OCI-LY3 (cell line): ENCODE measurements around the gene OR5D13.
A peak's percentile ranks its signal among the peaks of the same experiment; 100 is the strongest.

Experiments
- H2AFZ ChIP-seq: fragments of 200-600, 300-600 bp; shearing (Covaris generic); 2 replicates; pipeline ENCODE4 v1.6.0; 2014; ENCODE audit warnings: antibody characterized with exemption, low read depth, low read length
- H3K27ac ChIP-seq: fragments of 200-600, 300-600 bp; sonication (generic); 2 replicates; pipeline ENCODE4 v1.5.1; 2014; ENCODE audit warnings: mild to moderate bottlenecking, low read length, moderate library complexity, mixed read lengths
- H3K27me3 ChIP-seq: fragments of 200-600, 300-600 bp; sonication (generic); 2 replicates; pipeline ENCODE4 v1.6.1; 2014; ENCODE audit warnings: low read depth, low read length, mixed read lengths
- H3K36me3 ChIP-seq: fragments of 200-600, 300-600 bp; sonication (generic); replicated peaks from 2 replicates; pipeline ENCODE3; 2014; ENCODE audit warnings: low read depth, low read length, mixed read lengths
- H3K4me1 ChIP-seq: fragments of 300-600, 200-600 bp; sonication (generic); 2 replicates; pipeline ENCODE4 v1.6.1; 2014; ENCODE audit warnings: low read length, mixed read lengths
- H3K4me2 ChIP-seq: fragments of 200-600, 300-600 bp; sonication (generic); 2 replicates; pipeline ENCODE4 v1.6.1; 2014; ENCODE audit warnings: low read length, mixed read lengths
- H3K4me3 ChIP-seq: fragments of 300-600, 200-600 bp; sonication (generic); 2 replicates; pipeline ENCODE4 v1.5.1; 2014; ENCODE audit warnings: antibody characterized with exemption, mild to moderate bottlenecking, low read length, moderate library complexity
- H3K79me2 ChIP-seq: fragments of 300-600, 200-600 bp; shearing (Covaris generic); 2 replicates; pipeline ENCODE4 v1.6.1; 2014; ENCODE audit warnings: mild to moderate bottlenecking, low read length, mixed read lengths
- H3K9ac ChIP-seq: fragments of 300-600, 200-600 bp; shearing (Covaris generic); 2 replicates; pipeline ENCODE4 v1.6.0; 2014; ENCODE audit warnings: mild to moderate bottlenecking, low read length, moderate library complexity
- H3K9me3 ChIP-seq: fragments of 200-600, 300-600 bp; shearing (Covaris generic); 2 replicates; pipeline ENCODE4 v1.6.1; 2014; ENCODE audit warnings: low read length, mixed read lengths; ENCODE audit not compliant: insufficient read depth
- H4K20me1 ChIP-seq: fragments of 200-600, 300-600 bp; sonication (generic); 2 replicates; pipeline ENCODE4 v1.6.1; 2016; ENCODE audit warnings: low read length, mixed read lengths; ENCODE audit not compliant: insufficient read depth
- CTCF ChIP-seq: fragments of 200-600, 300-600 bp; sonication (generic); IDR thresholded peaks from 2 replicates; pipeline ENCODE4 v1.5.1; 2014; ENCODE audit warnings: antibody characterized with exemption, low read length, low read depth
- EZH2phosphoT487 ChIP-seq: fragments of 200-600 bp; shearing (Covaris generic); IDR thresholded peaks from 2 replicates; pipeline ENCODE4 v1.6.1; 2018; ENCODE audit warnings: antibody characterized with exemption, mixed run types, low read depth

The OR5D13 gene

DNA sequence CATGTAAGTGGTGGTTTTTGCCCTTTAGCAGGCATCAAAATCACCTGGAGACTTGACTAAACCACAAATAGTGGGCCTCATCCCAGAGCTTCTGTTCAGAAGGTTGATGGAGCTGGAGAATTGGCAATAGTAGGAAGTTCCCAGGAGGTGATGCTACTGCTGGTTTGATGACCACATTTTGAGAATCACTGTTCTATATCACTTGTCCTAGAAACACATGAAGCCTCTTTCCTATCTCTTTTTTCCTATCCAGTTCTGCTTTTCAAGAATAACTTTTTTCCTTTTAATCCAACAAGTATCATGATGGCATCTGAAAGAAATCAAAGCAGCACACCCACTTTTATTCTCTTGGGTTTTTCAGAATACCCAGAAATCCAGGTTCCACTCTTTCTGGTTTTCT is at the start of gene OR5D13:
Gene OR5D13 (plus strand): TSS at position 301 of the 400 bp plus-strand sequence. CDS start 0 bp downstream, at position 301.
- no peak within 1 kb of the TSS for H3K9ac ChIP-seq
- no peaks in the 10 kb centered on the region for H3K79me2 ChIP-seq
- no peaks in the 10 kb centered on the region for H3K4me1 ChIP-seq
- H3K4me2 ChIP-seq = no peak within 1 kb of the TSS
- H3K36me3 ChIP-seq = no peaks in the 10 kb centered on the region
- H3K4me3 ChIP-seq = no peak within 1 kb of the TSS
- no peak within 1 kb of the TSS for H3K27ac ChIP-seq
- TF ChIP-seq CTCF (no peak), EZH2phosphoT487 (no peak)
- H3K9me3 ChIP-seq = no peaks in the 10 kb centered on the region
- H3K27me3 ChIP-seq = no peaks in the 10 kb centered on the region
- no peaks in the 10 kb centered on the region for H4K20me1 ChIP-seq
- H2AFZ ChIP-seq = no peak within 1 kb of the TSS

GRCh38 chr11:55726715-55727324 is 46.4 kb upstream of the OR5D13 start:
- Histone ChIP-seq H3K4me3 (no peak overlapping the region), H2AFZ (0 out of 2 replicates have a peak overlapping the region, but pooled peaks have one; percentile 40), H3K27ac (no peak overlapping the region), H3K9ac (no peak overlapping the region), H4K20me1 (no peaks in the 10 kb centered on the region), H3K9me3 (peaks cover 7% of the 10 kb centered on the region; the same call in 1 of the 2 replicates), H3K27me3 (no peaks in the 10 kb centered on the region), H3K4me2 (no peak overlapping the region), H3K4me1 (0 out of 2 replicates have a peak, but pooled peaks cover 5% of the 10 kb centered on the region), H3K79me2 (no peaks in the 10 kb centered on the region), H3K36me3 (peaks cover 12% of the 10 kb centered on the region)
- TF ChIP-seq CTCF (peak; percentile 65), EZH2phosphoT487 (no peak)

DNA sequence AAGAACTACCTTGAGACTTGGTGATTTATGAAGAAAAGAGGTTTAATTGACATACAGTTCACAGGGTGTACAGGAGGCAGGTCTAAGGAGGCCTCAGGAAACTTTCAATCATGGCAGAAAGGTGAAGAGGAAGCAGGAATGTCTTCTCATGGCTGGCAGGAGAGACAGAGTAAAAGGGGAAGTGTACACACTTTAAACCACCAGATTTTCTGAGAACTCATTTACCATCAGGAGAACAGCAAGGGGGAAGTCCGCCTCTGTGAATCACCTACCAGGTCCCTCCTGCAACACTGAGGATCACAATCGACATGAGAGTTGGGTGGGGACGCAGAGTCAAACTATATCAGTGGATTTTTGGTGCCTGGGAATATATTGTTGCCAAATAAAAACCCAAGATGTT is 40.3 kb upstream of the OR5D13 start:
- TF ChIP-seq CTCF (no peak), EZH2phosphoT487 (no peak)
- H3K4me1 ChIP-seq = peaks cover 18% of the 10 kb centered on the region
- no peaks in the 10 kb centered on the region for H3K27me3 ChIP-seq
- H3K4me2 ChIP-seq = peak overlapping the region; percentile 33; the same call in 1 of the 2 replicates
- H3K36me3 ChIP-seq = peaks cover 35% of the 10 kb centered on the region
- H2AFZ ChIP-seq = peak overlapping the region; percentile 70
- H3K27ac ChIP-seq = peak overlapping the region; percentile 69
- peak overlapping the region; percentile 14; the same call in 1 of the 2 replicates for H3K9ac ChIP-seq
- no peaks in the 10 kb centered on the region for H4K20me1 ChIP-seq
- H3K4me3 ChIP-seq = peak overlapping the region; percentile 13; the same call in 1 of the 2 replicates
- H3K79me2 ChIP-seq = no peaks in the 10 kb centered on the region
- H3K9me3 ChIP-seq = peaks cover 32% of the 10 kb centered on the region

DNA sequence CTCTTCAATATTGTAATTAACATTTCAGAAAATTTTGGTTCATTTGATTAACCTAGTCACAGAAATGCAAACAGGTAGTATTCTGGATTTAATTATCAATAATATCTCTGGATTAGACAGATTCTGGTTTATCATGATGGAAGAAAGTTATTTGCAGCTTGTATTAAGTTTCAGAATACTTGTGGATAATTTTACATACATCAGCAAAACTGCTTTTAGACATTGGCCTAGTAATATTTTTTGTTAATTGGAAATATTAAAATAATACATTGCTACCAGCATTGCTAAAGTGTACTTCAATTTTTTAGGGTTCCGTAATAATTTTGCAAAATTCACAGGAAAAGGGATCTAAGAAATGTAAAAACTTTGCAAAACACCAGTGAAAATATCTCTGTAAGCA is 18.4 kb downstream of the OR5D13 start:
- no peaks in the 10 kb centered on the region for H3K9me3 ChIP-seq
- no peak overlapping the region for H3K4me2 ChIP-seq
- H4K20me1 ChIP-seq = no peaks in the 10 kb centered on the region
- H2AFZ ChIP-seq = no peak overlapping the region
- H3K27ac ChIP-seq = no peak overlapping the region
- no peaks in the 10 kb centered on the region for H3K36me3 ChIP-seq
- no peak for TF ChIP-seq EZH2phosphoT487
- TF ChIP-seq CTCF = no peak
- no peaks in the 10 kb centered on the region for H3K27me3 ChIP-seq
- H3K4me3 ChIP-seq = no peak overlapping the region
- H3K9ac ChIP-seq = no peak overlapping the region
- H3K4me1 ChIP-seq = no peaks in the 10 kb centered on the region
- H3K79me2 ChIP-seq = no peaks in the 10 kb centered on the region
